GM12878 (cell line): ENCODE measurements around the gene ARHGAP15. TPM values are rescaled to one million over a fixed set of nuclear protein-coding genes. Genes with fewer than 3 reads are reported as not detected.

Source experiments
- ATAC-seq: fragments of 200-7000 bp; cut with Tn5 transposase; 3 replicates; pipeline ENCODE4 v1.9.1; 2020; ENCODE audit warnings: mild to moderate bottlenecking, moderate library complexity
- BruUV-seq: library from RNA; stranded (reverse); fragments of 400-500 nt; replicated peaks from 2 replicates; lab custom pipeline; 2021; lab: Mats Ljungman, UMichigan
- CTCF ChIA-PET: fragments of 300-600 bp; sonication (Branson Sonifier 250); formaldehyde crosslinking; extraction: SDS; loops from one replicate; lab custom pipeline; 2021; ENCODE audit warnings: inconsistent platforms; lab: Yijun Ruan, JAX
- POLR2A ChIA-PET: fragments of 350-600 bp; formaldehyde crosslinking; extraction: SDS; loops from one replicate; lab custom pipeline; 2021; ENCODE audit warnings: inconsistent platforms; lab: Charles Lee
- RAD21 ChIA-PET: fragments of 300-600 bp; sonication (Branson Sonifier 250); formaldehyde crosslinking; loops from one replicate; lab custom pipeline; 2023; ENCODE audit warnings: antibody characterized with exemption; ENCODE audit not compliant: unreplicated experiment; lab: Charles Lee
- SMC1A ChIA-PET: fragments of 300-600 bp; sonication (Branson Sonifier 250); formaldehyde crosslinking; loops from one replicate; lab custom pipeline; 2023; ENCODE audit not compliant: unreplicated experiment, uncharacterized antibody; lab: Charles Lee
- DNase-seq: peaks from one replicate; pipeline ENCODE4 v3.0.0-alpha.2; 2011; ENCODE audit warnings: low read depth, low spot score
- FAIRE-seq: peaks from 3 replicates; lab custom pipeline; 2011; peaks lifted over from hg19 to GRCh38; lab: Jason Lieb, UNC
- H2AFZ ChIP-seq: 2 replicates; pipeline ENCODE4 v1.6.0; 2011; ENCODE audit warnings: low read depth, low read length, control low read depth; ENCODE audit not compliant: control insufficient read depth
- H3K27ac ChIP-seq: 2 replicates; pipeline ENCODE4 v1.5.1; 2011; ENCODE audit warnings: control low read depth; ENCODE audit not compliant: control insufficient read depth, insufficient read depth
- H3K27me3 ChIP-seq, 2 experiments: replicated peaks in 1 of 2; 2 replicates each; pipeline versions ENCODE4 v1.6.0 to v1.6.1; 2011; ENCODE audit warnings: low read length in 1 of 2; ENCODE audit not compliant: control insufficient read depth in 2 of 2, insufficient read depth in 2 of 2
- H3K36me3 ChIP-seq, 2 experiments: 2 replicates each; pipeline ENCODE4 v1.5.1; 2011; ENCODE audit warnings: low read length in 1 of 2; ENCODE audit not compliant: control insufficient read depth in 2 of 2, insufficient read depth in 2 of 2
- H3K4me1 ChIP-seq: 2 replicates; pipeline ENCODE4 v1.6.1; 2011; ENCODE audit warnings: mild to moderate bottlenecking, low read length, moderate library complexity, mixed read lengths; ENCODE audit not compliant: control insufficient read depth, insufficient read depth
- H3K4me2 ChIP-seq: 2 replicates; pipeline ENCODE4 v1.6.0; 2011; ENCODE audit warnings: control low read depth; ENCODE audit not compliant: control insufficient read depth, insufficient read depth
- H3K4me3 ChIP-seq: fragments of 200-600 bp; sonication (generic); 2 replicates; pipeline ENCODE4 v1.5.1; 2016
- H3K79me2 ChIP-seq: 2 replicates; pipeline ENCODE4 v1.6.0; 2011; ENCODE audit warnings: low read length; ENCODE audit not compliant: control insufficient read depth, insufficient read depth
- H3K9ac ChIP-seq: 2 replicates; pipeline ENCODE4 v1.8.0; 2011; ENCODE audit warnings: low read length, control low read depth, mixed read lengths; ENCODE audit not compliant: control insufficient read depth, insufficient read depth
- H3K9me3 ChIP-seq: replicated peaks from 3 replicates; pipeline ENCODE4 v1.5.1; 2011; ENCODE audit warnings: mild to moderate bottlenecking, low read length; ENCODE audit not compliant: control insufficient read depth, insufficient read depth
- H4K20me1 ChIP-seq: 2 replicates; pipeline ENCODE4 v1.6.0; 2011; ENCODE audit not compliant: control insufficient read depth, insufficient read depth
- BMI1 ChIP-seq: fragments of 450-650 bp; IDR thresholded peaks from 2 replicates; pipeline ENCODE4 v1.6.1; 2016; ENCODE audit warnings: mild to moderate bottlenecking, moderate library complexity, borderline replicate concordance
- BRCA1 ChIP-seq: IDR thresholded peaks from 2 replicates; pipeline ENCODE4 v1.6.1; 2011; ENCODE audit warnings: low read depth, low read length, improper control_type of control experiment
- CHD1 ChIP-seq: IDR thresholded peaks from 2 replicates; pipeline ENCODE4 v1.6.1; 2012; ENCODE audit warnings: low read depth, low read length, improper control_type of control experiment
- CREM ChIP-seq: IDR thresholded peaks from 2 replicates; pipeline ENCODE4 v1.6.1; 2014; ENCODE audit warnings: antibody characterized with exemption, low read depth
- HDAC2 ChIP-seq: fragments of 200-600 bp; sonication (generic); IDR thresholded peaks from 2 replicates; pipeline ENCODE4 v1.6.1; 2017
- NR2C2 ChIP-seq: IDR thresholded peaks from 2 replicates; pipeline ENCODE4 v1.6.1; 2011; ENCODE audit warnings: borderline replicate concordance, low read depth; ENCODE audit not compliant: control insufficient read depth, insufficient read length
- RBBP5 ChIP-seq: fragments of 200-600 bp; sonication (generic); conservative IDR thresholded peaks from 2 replicates; pipeline ENCODE4 v1.6.1; 2016
- RFX5 ChIP-seq: IDR thresholded peaks from 2 replicates; pipeline ENCODE4 v1.6.1; 2011; ENCODE audit warnings: low read depth, low read length, improper control_type of control experiment
- SUPT20H ChIP-seq: IDR thresholded peaks from 2 replicates; pipeline ENCODE4 v1.6.1; 2011; ENCODE audit warnings: low read depth, mild to moderate bottlenecking, low read length, moderate library complexity, borderline replicate concordance; ENCODE audit not compliant: control insufficient read depth
- ZNF217 ChIP-seq: fragments of 450-650 bp; IDR thresholded peaks from 2 replicates; pipeline ENCODE4 v1.6.1; 2017; ENCODE audit warnings: antibody characterized with exemption, mild to moderate bottlenecking
- ZSCAN29 ChIP-seq: fragments of 450-650 bp; IDR thresholded peaks from 2 replicates; pipeline ENCODE4 v1.6.1; 2017; ENCODE audit warnings: mild to moderate bottlenecking, moderate library complexity
- WGBS: methylation state at CpG from one replicate; pipeline ENCODE4 v1.1.6; 2016; ENCODE audit warnings: low lambda C conversion rate; ENCODE audit not compliant: insufficient replicate concordance, insufficient coverage; ENCODE audit errors: missing lambda C conversion rate; 5-methylcytosine and 5-hydroxymethylcytosine counted together
- in situ Hi-C: fragments of 300-500 bp; cut with MboI; formaldehyde crosslinking; loops from 9 replicates; pipeline ENCODE4 v1.14.3; 2018; ENCODE audit warnings: mixed read lengths
- intact Hi-C: fragments of 100-400 bp; cut with micrococcal nuclease; formaldehyde crosslinking; loops from one replicate; pipeline ENCODE4 v1.14.2; 2022; ENCODE audit not compliant: unreplicated experiment
- polyA plus RNA-seq, 11 experiments: library from polyadenylated mRNA; depleted of rRNA in 4 of 11; unstranded in 6 of 11; stranded (reverse) in 5 of 11; fragments of >200 nt; fragmentation: Nextera tagmentation in 4 of 11; fragmentation: Illumina TruSeq in 1 of 11; extraction: Ambion mirVana in 4 of 11; extraction: Trizol in 1 of 11; gene quantifications; 1 replicate in 1 of 11; 2 replicates in 10 of 11; pipeline versions ENCODE4 v1.2.1 to v1.2.3, GENCODE V29; 2011 to 2016; ENCODE audit warnings: inconsistent platforms in 2 of 11, missing spikeins in 2 of 11, low read depth in 1 of 11
- total RNA-seq, 4 experiments: library from RNA; depleted of rRNA in 3 of 4; stranded (reverse); fragments of >200 nt in 3 of 4; fragmentation: Illumina TruSeq in 1 of 4; extraction: Trizol in 1 of 4; gene quantifications; 2 replicates each; pipeline versions ENCODE4 v1.2.1 to v1.2.3, GENCODE V29; 2013 to 2021
- TF ChIP-seq, protein P1 (sequence below): fragments of 450-650 bp; IDR thresholded peaks from 2 replicates; pipeline ENCODE4 v1.6.1; 2017; ENCODE audit warnings: mild to moderate bottlenecking, low read depth, inconsistent platforms; ENCODE audit not compliant: poor library complexity, severe bottlenecking
- TF ChIP-seq, protein P2 (sequence below): IDR thresholded peaks from 2 replicates; pipeline ENCODE4 v1.6.1; 2012; ENCODE audit warnings: improper control_type of control experiment, low read depth, low read length; ENCODE audit not compliant: insufficient replicate concordance
- TF ChIP-seq, protein P3 (sequence below): fragments of 450-650 bp; IDR thresholded peaks from 2 replicates; pipeline ENCODE4 v1.6.1; 2017; ENCODE audit warnings: mild to moderate bottlenecking, moderate library complexity

Gene ARHGAP15
- total and polyA plus RNA-seq, 10 of the 15 experiments (the other 5 are each of a cell fraction or from before 2014, with no cell fraction given) = 38.0 to 92.6 (median 66.7) TPM

DNA sequence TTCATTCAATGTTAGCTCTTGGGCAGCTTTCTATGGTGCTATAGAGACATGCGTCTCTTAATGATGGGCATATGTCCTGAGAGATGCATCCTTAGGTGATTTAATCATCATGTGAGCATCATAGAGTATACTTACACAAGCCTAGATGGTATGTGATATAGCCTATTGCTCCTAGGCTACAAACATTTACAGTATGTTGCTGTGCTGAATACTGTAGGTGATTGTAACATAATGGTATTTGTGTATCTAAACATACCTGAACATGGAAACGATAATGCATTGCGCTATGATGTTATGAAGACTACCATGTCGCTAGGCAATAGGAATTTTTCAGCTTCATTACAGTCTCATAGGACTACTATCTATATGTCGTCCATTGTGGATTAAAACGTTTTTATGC, 89.4 kb downstream of the ARHGAP15 start:
- Histone ChIP-seq H3K4me2 (no peak overlapping the region), H4K20me1 (no peaks in the 10 kb centered on the region), H3K9me3 (no peaks in the 10 kb centered on the region), H3K79me2 (no peaks in the 10 kb centered on the region), H3K4me3 (no peak overlapping the region), H3K9ac (no peak overlapping the region), H2AFZ (no peak overlapping the region), H3K27ac (no peak overlapping the region), H3K4me1 (no peaks in the 10 kb centered on the region), H3K27me3 (no peaks in the 10 kb centered on the region), H3K36me3 (peaks cover 0 to 2% of the 10 kb centered on the region in 2 experiments; a peak in 3 of 4 replicates)
- in situ Hi-C loops = no loop called here
- ChIA-PET RAD21 (interaction anchor here (0.6 to 3.2 kb wide), 3 partner anchors 41 to 121 kb away, joined by 3 to 11 read pairs (median 4); no protein-coding TSS in a partner anchor), POLR2A (no interaction called here), SMC1A (interaction anchor here (0.9 to 10.9 kb wide), 4 partner anchors 16 to 107 kb away, joined by 3 to 194 read pairs (median 4); no protein-coding TSS in a partner anchor), CTCF (interaction anchor here (1.6 to 8.7 kb wide), 3 partner anchors 8 to 107 kb away, joined by 4 to 228 read pairs (median 24); no protein-coding TSS in a partner anchor)
- intact Hi-C loops = no loop called here
- ATAC-seq (no peak), DNase-seq (no peak), FAIRE-seq (no peak)
- WGBS = 96% methylated on average over 6 of the region's 6 CpGs
- BruUV-seq = no TSS peak
- TF ChIP-seq NR2C2 (no peak), CHD1 (no peak), BMI1 (no peak), RBBP5 (no peak), HDAC2 (no peak), BRCA1 (no peak), CREM (no peak), ZSCAN29 (no peak), RFX5 (no peak), SUPT20H (no peak), ZNF217 (no peak)
- TF ChIP-seq, protein P1, sequence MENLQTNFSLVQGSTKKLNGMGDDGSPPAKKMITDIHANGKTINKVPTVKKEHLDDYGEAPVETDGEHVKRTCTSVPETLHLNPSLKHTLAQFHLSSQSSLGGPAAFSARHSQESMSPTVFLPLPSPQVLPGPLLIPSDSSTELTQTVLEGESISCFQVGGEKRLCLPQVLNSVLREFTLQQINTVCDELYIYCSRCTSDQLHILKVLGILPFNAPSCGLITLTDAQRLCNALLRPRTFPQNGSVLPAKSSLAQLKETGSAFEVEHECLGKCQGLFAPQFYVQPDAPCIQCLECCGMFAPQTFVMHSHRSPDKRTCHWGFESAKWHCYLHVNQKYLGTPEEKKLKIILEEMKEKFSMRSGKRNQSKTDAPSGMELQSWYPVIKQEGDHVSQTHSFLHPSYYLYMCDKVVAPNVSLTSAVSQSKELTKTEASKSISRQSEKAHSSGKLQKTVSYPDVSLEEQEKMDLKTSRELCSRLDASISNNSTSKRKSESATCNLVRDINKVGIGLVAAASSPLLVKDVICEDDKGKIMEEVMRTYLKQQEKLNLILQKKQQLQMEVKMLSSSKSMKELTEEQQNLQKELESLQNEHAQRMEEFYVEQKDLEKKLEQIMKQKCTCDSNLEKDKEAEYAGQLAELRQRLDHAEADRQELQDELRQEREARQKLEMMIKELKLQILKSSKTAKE = no peak
- TF ChIP-seq, protein P2, sequence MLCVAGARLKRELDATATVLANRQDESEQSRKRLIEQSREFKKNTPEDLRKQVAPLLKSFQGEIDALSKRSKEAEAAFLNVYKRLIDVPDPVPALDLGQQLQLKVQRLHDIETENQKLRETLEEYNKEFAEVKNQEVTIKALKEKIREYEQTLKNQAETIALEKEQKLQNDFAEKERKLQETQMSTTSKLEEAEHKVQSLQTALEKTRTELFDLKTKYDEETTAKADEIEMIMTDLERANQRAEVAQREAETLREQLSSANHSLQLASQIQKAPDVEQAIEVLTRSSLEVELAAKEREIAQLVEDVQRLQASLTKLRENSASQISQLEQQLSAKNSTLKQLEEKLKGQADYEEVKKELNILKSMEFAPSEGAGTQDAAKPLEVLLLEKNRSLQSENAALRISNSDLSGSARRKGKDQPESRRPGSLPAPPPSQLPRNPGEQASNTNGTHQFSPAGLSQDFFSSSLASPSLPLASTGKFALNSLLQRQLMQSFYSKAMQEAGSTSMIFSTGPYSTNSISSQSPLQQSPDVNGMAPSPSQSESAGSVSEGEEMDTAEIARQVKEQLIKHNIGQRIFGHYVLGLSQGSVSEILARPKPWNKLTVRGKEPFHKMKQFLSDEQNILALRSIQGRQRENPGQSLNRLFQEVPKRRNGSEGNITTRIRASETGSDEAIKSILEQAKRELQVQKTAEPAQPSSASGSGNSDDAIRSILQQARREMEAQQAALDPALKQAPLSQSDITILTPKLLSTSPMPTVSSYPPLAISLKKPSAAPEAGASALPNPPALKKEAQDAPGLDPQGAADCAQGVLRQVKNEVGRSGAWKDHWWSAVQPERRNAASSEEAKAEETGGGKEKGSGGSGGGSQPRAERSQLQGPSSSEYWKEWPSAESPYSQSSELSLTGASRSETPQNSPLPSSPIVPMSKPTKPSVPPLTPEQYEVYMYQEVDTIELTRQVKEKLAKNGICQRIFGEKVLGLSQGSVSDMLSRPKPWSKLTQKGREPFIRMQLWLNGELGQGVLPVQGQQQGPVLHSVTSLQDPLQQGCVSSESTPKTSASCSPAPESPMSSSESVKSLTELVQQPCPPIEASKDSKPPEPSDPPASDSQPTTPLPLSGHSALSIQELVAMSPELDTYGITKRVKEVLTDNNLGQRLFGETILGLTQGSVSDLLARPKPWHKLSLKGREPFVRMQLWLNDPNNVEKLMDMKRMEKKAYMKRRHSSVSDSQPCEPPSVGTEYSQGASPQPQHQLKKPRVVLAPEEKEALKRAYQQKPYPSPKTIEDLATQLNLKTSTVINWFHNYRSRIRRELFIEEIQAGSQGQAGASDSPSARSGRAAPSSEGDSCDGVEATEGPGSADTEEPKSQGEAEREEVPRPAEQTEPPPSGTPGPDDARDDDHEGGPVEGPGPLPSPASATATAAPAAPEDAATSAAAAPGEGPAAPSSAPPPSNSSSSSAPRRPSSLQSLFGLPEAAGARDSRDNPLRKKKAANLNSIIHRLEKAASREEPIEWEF = no peak
- TF ChIP-seq, protein P3, sequence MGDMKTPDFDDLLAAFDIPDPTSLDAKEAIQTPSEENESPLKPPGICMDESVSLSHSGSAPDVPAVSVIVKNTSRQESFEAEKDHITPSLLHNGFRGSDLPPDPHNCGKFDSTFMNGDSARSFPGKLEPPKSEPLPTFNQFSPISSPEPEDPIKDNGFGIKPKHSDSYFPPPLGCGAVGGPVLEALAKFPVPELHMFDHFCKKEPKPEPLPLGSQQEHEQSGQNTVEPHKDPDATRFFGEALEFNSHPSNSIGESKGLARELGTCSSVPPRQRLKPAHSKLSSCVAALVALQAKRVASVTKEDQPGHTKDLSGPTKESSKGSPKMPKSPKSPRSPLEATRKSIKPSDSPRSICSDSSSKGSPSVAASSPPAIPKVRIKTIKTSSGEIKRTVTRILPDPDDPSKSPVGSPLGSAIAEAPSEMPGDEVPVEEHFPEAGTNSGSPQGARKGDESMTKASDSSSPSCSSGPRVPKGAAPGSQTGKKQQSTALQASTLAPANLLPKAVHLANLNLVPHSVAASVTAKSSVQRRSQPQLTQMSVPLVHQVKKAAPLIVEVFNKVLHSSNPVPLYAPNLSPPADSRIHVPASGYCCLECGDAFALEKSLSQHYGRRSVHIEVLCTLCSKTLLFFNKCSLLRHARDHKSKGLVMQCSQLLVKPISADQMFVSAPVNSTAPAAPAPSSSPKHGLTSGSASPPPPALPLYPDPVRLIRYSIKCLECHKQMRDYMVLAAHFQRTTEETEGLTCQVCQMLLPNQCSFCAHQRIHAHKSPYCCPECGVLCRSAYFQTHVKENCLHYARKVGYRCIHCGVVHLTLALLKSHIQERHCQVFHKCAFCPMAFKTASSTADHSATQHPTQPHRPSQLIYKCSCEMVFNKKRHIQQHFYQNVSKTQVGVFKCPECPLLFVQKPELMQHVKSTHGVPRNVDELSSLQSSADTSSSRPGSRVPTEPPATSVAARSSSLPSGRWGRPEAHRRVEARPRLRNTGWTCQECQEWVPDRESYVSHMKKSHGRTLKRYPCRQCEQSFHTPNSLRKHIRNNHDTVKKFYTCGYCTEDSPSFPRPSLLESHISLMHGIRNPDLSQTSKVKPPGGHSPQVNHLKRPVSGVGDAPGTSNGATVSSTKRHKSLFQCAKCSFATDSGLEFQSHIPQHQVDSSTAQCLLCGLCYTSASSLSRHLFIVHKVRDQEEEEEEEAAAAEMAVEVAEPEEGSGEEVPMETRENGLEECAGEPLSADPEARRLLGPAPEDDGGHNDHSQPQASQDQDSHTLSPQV = no peak
